Liver (tissue), 9 donors: Measurements from ENCODE around the gene GATA5. TPM values are rescaled to one million over a fixed set of nuclear protein-coding genes. Genes with fewer than 3 reads are reported as not detected.

Experiments
- DNase-seq: peaks from one replicate; pipeline ENCODE4 v3.0.0-alpha.2; 2017; ENCODE audit warnings: low spot score
- H3K27ac ChIP-seq, 2 donors: one replicate each; pipeline ENCODE4 v1.7.0; 2013; ENCODE audit warnings: inconsistent platforms in 2 of 2, low read length in 2 of 2, control low read depth in 1 of 2, low read depth in 1 of 2, mild to moderate bottlenecking in 1 of 2
- H3K27me3 ChIP-seq, 4 donors: one replicate each; pipeline versions ENCODE4 v1.6.1 to v1.7.0; 2013; ENCODE audit warnings: low read length in 3 of 4, inconsistent platforms in 1 of 4, mild to moderate bottlenecking in 1 of 4, moderate library complexity in 1 of 4; ENCODE audit not compliant: control insufficient read depth in 4 of 4, insufficient read depth in 4 of 4
- H3K36me3 ChIP-seq, 4 donors: one replicate each; pipeline versions ENCODE4 v1.6.1 to v1.7.0; 2013; ENCODE audit warnings: low read length in 3 of 4, mild to moderate bottlenecking in 3 of 4, low read depth in 1 of 4, moderate library complexity in 1 of 4; ENCODE audit not compliant: control insufficient read depth in 4 of 4, insufficient read depth in 3 of 4
- H3K4me1 ChIP-seq, 4 donors: one replicate each; pipeline versions ENCODE4 v1.6.1 to v1.7.0; 2013; ENCODE audit warnings: low read length in 3 of 4, mild to moderate bottlenecking in 3 of 4, moderate library complexity in 1 of 4; ENCODE audit not compliant: control insufficient read depth in 4 of 4, insufficient read depth in 4 of 4
- H3K4me3 ChIP-seq, 3 donors: one replicate each; pipeline versions ENCODE4 v1.6.1 to v1.7.0; 2013; ENCODE audit warnings: low read length in 3 of 3, control low read depth in 1 of 3, low read depth in 1 of 3, mild to moderate bottlenecking in 1 of 3
- H3K9ac ChIP-seq, 2 donors: one replicate each; pipeline ENCODE4 v1.7.0; 2013; ENCODE audit warnings: low read length in 2 of 2, mild to moderate bottlenecking in 2 of 2, moderate library complexity in 2 of 2, control low read depth in 1 of 2, low read depth in 1 of 2
- H3K9me3 ChIP-seq, 4 donors: one replicate each; pipeline versions ENCODE4 v1.6.1 to v1.7.0; 2013; ENCODE audit warnings: low read length in 3 of 4; ENCODE audit not compliant: control insufficient read depth in 4 of 4
- EGR1 ChIP-seq, 2 donors: IDR thresholded peaks; 2 replicates each; pipeline ENCODE4 v1.6.1; 2016 to 2018; ENCODE audit warnings: antibody characterized with exemption in 2 of 2, low read depth in 2 of 2
- FOXA1 ChIP-seq: IDR thresholded peaks from 2 replicates; pipeline ENCODE4 v1.6.1; 2016; ENCODE audit warnings: antibody characterized with exemption
- FOXA2 ChIP-seq: IDR thresholded peaks from 2 replicates; pipeline ENCODE4 v1.6.1; 2016; ENCODE audit warnings: antibody characterized with exemption
- GABPA ChIP-seq, 2 donors: IDR thresholded peaks in 1 of 2; conservative IDR thresholded peaks in 1 of 2; 2 replicates each; pipeline ENCODE4 v1.6.1; 2016; ENCODE audit warnings: antibody characterized with exemption in 2 of 2, mild to moderate bottlenecking in 1 of 2, moderate library complexity in 1 of 2
- HNF4A ChIP-seq, 2 donors: conservative IDR thresholded peaks; 2 replicates each; pipeline ENCODE4 v1.6.1; 2016; ENCODE audit warnings: antibody characterized with exemption in 2 of 2, mild to moderate bottlenecking in 2 of 2
- HNF4G ChIP-seq: IDR thresholded peaks from 2 replicates; pipeline ENCODE4 v1.6.1; 2016; ENCODE audit warnings: antibody characterized with exemption
- JUND ChIP-seq, 2 donors: IDR thresholded peaks; 2 replicates each; pipeline ENCODE4 v1.6.1; 2016; ENCODE audit warnings: antibody characterized with exemption in 2 of 2
- NR2F2 ChIP-seq: IDR thresholded peaks from 2 replicates; pipeline ENCODE4 v1.6.1; 2016; ENCODE audit warnings: antibody characterized with exemption
- RAD21 ChIP-seq, 2 donors: IDR thresholded peaks; 2 replicates each; pipeline ENCODE4 v1.6.1; 2016; ENCODE audit warnings: antibody characterized with exemption in 2 of 2, mild to moderate bottlenecking in 2 of 2
- RXRA ChIP-seq, 2 donors: IDR thresholded peaks; 2 replicates each; pipeline ENCODE4 v1.6.1; 2017 to 2018; ENCODE audit warnings: antibody characterized with exemption in 2 of 2, mild to moderate bottlenecking in 1 of 2
- SP1 ChIP-seq: IDR thresholded peaks from 2 replicates; pipeline ENCODE4 v1.6.1; 2018; ENCODE audit warnings: antibody characterized with exemption, mild to moderate bottlenecking
- YY1 ChIP-seq: IDR thresholded peaks from 2 replicates; pipeline ENCODE4 v1.6.1; 2016; ENCODE audit warnings: antibody characterized with exemption, mild to moderate bottlenecking
- WGBS: extraction: QIAGEN DNeasy Blood & Tissue Kit; methylation state at CpG from one replicate; pipeline ENCODE4 v1.1.7; 2013; 5-methylcytosine and 5-hydroxymethylcytosine counted together
- polyA plus RNA-seq, 2 donors: library from polyadenylated mRNA; stranded (reverse) in 1 of 2; unstranded in 1 of 2; fragments of 200-250 nt in 1 of 2; fragments of >200 nt in 1 of 2; fragmentation: Nextera tagmentation in 1 of 2; extraction: Ambion mirVana in 1 of 2; gene quantifications; one replicate each; pipeline versions ENCODE4 v1.2.1 to v1.2.3, GENCODE V29; 2013 to 2015
- total RNA-seq, 2 donors: library from RNA; depleted of rRNA; stranded (reverse); fragments of >200 nt; gene quantifications; one replicate each; pipeline ENCODE4 v1.2.3, GENCODE V29; 2014
- TF ChIP-seq, protein P1 (sequence below): fragments of 150-350 bp; IDR thresholded peaks from 2 replicates; pipeline ENCODE4 v1.5.1; 2017; ENCODE audit warnings: improper control_type of control experiment, low read depth, low read length; ENCODE audit not compliant: missing input control
- TF ChIP-seq, protein P2 (sequence below): IDR thresholded peaks from 2 replicates; pipeline ENCODE4 v1.6.1; 2016; ENCODE audit warnings: antibody characterized with exemption
- TF ChIP-seq, protein P3 (sequence below): IDR thresholded peaks from 2 replicates; pipeline ENCODE4 v1.6.1; 2016; ENCODE audit warnings: antibody characterized with exemption
- TF ChIP-seq, protein P4 (sequence below): IDR thresholded peaks from 2 replicates; pipeline ENCODE4 v1.6.1; 2016; ENCODE audit warnings: antibody characterized with exemption, mild to moderate bottlenecking
- TF ChIP-seq, protein P5 (sequence below): IDR thresholded peaks from 2 replicates; pipeline ENCODE4 v1.6.1; 2016; ENCODE audit warnings: antibody characterized with exemption
- donor health status: healthy.
- donor health status: healthy.
- donor health status: healthy.
- donor health status: healthy.
- donor health status: healthy.

The GATA5 gene
- total and polyA plus RNA-seq, 4 donors = 0.25 to 6.1 (median 0.34) TPM

DNA sequence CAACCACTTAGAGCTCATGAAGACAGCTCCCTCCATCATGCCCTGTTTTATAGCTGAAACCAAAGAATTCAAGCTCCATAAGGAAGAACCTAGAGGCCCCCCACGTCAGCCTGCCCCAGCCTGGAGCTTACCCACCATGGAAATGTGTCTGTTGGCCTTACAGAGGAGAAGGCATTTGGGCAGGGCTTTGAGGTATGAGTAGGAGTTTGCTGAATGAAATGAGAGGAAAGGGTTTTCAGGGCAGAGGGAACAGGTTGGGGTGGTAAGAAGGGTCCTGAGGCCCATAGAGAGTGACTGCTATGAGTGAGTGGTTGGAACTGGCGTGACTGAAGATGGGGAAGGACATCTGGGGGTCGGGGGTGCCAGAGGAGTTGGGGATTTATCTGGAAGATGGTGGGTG, 12.7 kb upstream of the GATA5 start:
- WGBS = 65% methylated on average over 3 of the region's 3 CpGs
- no peak for DNase-seq
- Histone ChIP-seq H3K27ac (no peak overlapping the region), H3K27me3 (peaks cover 0 to 10% (median 2%) of the 10 kb centered on the region in 4 donors), H3K36me3 (no peaks in the 10 kb centered on the region), H3K9ac (no peak overlapping the region), H3K4me1 (no peaks in the 10 kb centered on the region), H3K4me3 (no peak overlapping the region), H3K9me3 (no peaks in the 10 kb centered on the region)
- TF ChIP-seq RAD21 (IDR thresholded peaks at IDR 0.05) = no peak
- TF ChIP-seq FOXA2 = no peak
- TF ChIP-seq, protein P1, sequence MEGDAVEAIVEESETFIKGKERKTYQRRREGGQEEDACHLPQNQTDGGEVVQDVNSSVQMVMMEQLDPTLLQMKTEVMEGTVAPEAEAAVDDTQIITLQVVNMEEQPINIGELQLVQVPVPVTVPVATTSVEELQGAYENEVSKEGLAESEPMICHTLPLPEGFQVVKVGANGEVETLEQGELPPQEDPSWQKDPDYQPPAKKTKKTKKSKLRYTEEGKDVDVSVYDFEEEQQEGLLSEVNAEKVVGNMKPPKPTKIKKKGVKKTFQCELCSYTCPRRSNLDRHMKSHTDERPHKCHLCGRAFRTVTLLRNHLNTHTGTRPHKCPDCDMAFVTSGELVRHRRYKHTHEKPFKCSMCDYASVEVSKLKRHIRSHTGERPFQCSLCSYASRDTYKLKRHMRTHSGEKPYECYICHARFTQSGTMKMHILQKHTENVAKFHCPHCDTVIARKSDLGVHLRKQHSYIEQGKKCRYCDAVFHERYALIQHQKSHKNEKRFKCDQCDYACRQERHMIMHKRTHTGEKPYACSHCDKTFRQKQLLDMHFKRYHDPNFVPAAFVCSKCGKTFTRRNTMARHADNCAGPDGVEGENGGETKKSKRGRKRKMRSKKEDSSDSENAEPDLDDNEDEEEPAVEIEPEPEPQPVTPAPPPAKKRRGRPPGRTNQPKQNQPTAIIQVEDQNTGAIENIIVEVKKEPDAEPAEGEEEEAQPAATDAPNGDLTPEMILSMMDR = no peak
- TF ChIP-seq, protein P2, sequence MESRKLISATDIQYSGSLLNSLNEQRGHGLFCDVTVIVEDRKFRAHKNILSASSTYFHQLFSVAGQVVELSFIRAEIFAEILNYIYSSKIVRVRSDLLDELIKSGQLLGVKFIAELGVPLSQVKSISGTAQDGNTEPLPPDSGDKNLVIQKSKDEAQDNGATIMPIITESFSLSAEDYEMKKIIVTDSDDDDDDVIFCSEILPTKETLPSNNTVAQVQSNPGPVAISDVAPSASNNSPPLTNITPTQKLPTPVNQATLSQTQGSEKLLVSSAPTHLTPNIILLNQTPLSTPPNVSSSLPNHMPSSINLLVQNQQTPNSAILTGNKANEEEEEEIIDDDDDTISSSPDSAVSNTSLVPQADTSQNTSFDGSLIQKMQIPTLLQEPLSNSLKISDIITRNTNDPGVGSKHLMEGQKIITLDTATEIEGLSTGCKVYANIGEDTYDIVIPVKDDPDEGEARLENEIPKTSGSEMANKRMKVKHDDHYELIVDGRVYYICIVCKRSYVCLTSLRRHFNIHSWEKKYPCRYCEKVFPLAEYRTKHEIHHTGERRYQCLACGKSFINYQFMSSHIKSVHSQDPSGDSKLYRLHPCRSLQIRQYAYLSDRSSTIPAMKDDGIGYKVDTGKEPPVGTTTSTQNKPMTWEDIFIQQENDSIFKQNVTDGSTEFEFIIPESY = no peak
- no peak for TF ChIP-seq NR2F2
- TF ChIP-seq, protein P3, sequence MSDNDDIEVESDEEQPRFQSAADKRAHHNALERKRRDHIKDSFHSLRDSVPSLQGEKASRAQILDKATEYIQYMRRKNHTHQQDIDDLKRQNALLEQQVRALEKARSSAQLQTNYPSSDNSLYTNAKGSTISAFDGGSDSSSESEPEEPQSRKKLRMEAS = no peak
- no peak for TF ChIP-seq JUND (IDR thresholded peaks at IDR 0.05)
- no peak for TF ChIP-seq EGR1 (IDR thresholded peaks at IDR 0.05; ENCODE audit: low read depth in 2 of 2)
- TF ChIP-seq HNF4A (conservative IDR thresholded peaks at IDR 0.05) = no peak

DNA sequence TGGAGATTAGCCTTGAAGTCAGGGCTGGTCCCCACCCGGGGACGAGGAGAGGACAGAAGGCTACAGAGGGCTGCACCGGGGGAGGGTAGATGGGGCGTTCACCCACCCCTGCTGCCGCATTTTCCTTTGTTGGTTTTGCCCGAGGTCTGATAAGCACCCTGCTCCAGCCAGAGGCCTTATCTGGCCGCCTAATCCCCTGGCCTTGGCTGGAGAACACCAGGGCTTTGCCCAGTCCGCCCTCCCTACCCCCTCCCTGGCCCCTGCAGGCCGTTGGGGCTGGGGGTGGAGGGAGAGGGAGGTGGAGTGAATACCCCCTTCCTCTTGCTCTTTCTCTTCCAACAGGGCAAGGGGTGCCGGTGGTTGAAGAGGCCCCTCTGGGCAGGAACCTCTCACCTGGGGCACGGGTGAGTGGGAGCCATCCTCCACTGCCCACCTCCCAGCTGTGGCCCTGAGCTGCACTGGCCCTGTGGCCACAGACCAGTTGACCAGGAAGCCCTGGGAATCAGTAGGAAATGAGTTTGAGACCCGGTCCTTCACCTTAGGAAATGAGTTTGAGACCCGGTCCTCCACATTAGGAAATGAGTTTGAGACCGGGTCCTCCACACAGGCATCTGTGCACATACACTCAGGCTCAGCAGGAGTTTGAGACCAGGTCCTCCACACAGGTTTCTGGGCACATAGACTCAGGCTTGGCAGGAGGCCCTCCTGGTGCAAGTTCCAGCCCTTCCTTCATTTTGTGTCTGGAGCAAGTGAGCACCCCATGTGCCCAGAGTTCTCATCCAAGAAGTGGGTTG, 12.0 kb upstream of the GATA5 start:
- Histone ChIP-seq H3K27me3 (peaks cover 0 to 12% (median 2%) of the 10 kb centered on the region in 4 donors), H3K4me1 (no peaks in the 10 kb centered on the region), H3K36me3 (no peaks in the 10 kb centered on the region), H3K27ac (no peak overlapping the region), H3K9me3 (no peaks in the 10 kb centered on the region), H3K4me3 (no peak overlapping the region), H3K9ac (no peak overlapping the region)
- no peak for TF ChIP-seq HNF4G
- TF ChIP-seq, protein P2 = no peak
- TF ChIP-seq, protein P3 = no peak
- TF ChIP-seq SP1 = no peak
- TF ChIP-seq, protein P4, sequence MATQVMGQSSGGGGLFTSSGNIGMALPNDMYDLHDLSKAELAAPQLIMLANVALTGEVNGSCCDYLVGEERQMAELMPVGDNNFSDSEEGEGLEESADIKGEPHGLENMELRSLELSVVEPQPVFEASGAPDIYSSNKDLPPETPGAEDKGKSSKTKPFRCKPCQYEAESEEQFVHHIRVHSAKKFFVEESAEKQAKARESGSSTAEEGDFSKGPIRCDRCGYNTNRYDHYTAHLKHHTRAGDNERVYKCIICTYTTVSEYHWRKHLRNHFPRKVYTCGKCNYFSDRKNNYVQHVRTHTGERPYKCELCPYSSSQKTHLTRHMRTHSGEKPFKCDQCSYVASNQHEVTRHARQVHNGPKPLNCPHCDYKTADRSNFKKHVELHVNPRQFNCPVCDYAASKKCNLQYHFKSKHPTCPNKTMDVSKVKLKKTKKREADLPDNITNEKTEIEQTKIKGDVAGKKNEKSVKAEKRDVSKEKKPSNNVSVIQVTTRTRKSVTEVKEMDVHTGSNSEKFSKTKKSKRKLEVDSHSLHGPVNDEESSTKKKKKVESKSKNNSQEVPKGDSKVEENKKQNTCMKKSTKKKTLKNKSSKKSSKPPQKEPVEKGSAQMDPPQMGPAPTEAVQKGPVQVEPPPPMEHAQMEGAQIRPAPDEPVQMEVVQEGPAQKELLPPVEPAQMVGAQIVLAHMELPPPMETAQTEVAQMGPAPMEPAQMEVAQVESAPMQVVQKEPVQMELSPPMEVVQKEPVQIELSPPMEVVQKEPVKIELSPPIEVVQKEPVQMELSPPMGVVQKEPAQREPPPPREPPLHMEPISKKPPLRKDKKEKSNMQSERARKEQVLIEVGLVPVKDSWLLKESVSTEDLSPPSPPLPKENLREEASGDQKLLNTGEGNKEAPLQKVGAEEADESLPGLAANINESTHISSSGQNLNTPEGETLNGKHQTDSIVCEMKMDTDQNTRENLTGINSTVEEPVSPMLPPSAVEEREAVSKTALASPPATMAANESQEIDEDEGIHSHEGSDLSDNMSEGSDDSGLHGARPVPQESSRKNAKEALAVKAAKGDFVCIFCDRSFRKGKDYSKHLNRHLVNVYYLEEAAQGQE = no peak
- no peak for TF ChIP-seq RAD21 (IDR thresholded peaks at IDR 0.05)
- no peak for TF ChIP-seq FOXA2
- TF ChIP-seq NR2F2 = no peak
- TF ChIP-seq FOXA1 = no peak
- TF ChIP-seq, protein P5, sequence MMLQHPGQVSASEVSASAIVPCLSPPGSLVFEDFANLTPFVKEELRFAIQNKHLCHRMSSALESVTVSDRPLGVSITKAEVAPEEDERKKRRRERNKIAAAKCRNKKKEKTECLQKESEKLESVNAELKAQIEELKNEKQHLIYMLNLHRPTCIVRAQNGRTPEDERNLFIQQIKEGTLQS = no peak
- no peak for TF ChIP-seq GABPA (IDR thresholded peaks at IDR 0.05 in 1 of 2, conservative IDR thresholded peaks at IDR 0.05 in 1 of 2)
- TF ChIP-seq RXRA (IDR thresholded peaks at IDR 0.05) = no peak
- TF ChIP-seq EGR1 (IDR thresholded peaks at IDR 0.05; ENCODE audit: low read depth in 2 of 2) = no peak
- TF ChIP-seq YY1 = no peak
- DNase-seq = peak; percentile 70
- WGBS = 23% methylated on average over 14 of the region's 14 CpGs
